Upper lobe of right lung (tissue), 1 donor: ENCODE measurements around the gene GLT1D1. TPM values are rescaled to one million over a fixed set of nuclear protein-coding genes. Genes with fewer than 3 reads are reported as not detected.
"Not testable (repeated sequence)": the region's sequence is repeated elsewhere in the genome, so short reads cannot be mapped to it uniquely, and the experiment has no call there.

Source experiments
- ATAC-seq: fragments of 200-7000 bp; cut with Tn5 transposase; one replicate; pipeline ENCODE4 v1.9.1; 2020; ENCODE audit warnings: mild to moderate bottlenecking, moderate library complexity
- DNase-seq: peaks from one replicate; pipeline ENCODE4 v3.0.0-alpha.2; 2020
- H3K27ac ChIP-seq: fragments of 200-600 bp; one replicate; pipeline ENCODE4 v1.8.0; 2022
- H3K27me3 ChIP-seq: fragments of 200-600 bp; one replicate; pipeline ENCODE4 v1.8.0; 2022; ENCODE audit warnings: mild to moderate bottlenecking
- H3K36me3 ChIP-seq: fragments of 200-600 bp; one replicate; pipeline ENCODE4 v1.8.0; 2022
- H3K4me1 ChIP-seq: fragments of 200-600 bp; one replicate; pipeline ENCODE4 v1.8.0; 2022
- H3K4me3 ChIP-seq: fragments of 200-600 bp; one replicate; pipeline ENCODE4 v1.8.0; 2022; ENCODE audit warnings: mild to moderate bottlenecking
- H3K9me3 ChIP-seq: fragments of 200-600 bp; one replicate; pipeline ENCODE4 v1.8.0; 2022
- CTCF ChIP-seq: fragments of 200-600 bp; IDR thresholded peaks from one replicate; pipeline ENCODE4 v1.8.0; 2022; ENCODE audit warnings: antibody characterized with exemption
- intact Hi-C: fragments of 100-400 bp; cut with DNase I; formaldehyde crosslinking; loops from one replicate; pipeline ENCODE4 v1.11.0; 2022
- long read RNA-seq: library from polyadenylated mRNA; unstranded; transcript quantifications from one replicate; pipeline ENCODE4 v2.0.0, GENCODE V29; 2021
- total RNA-seq: library from RNA; stranded (reverse); fragmentation: NEBNext Ultra II Directional; extraction: Animal tissue kit (Norgen Biotek cat#: 25700); gene quantifications from one replicate; pipeline ENCODE4 v1.2.1, GENCODE V29; 2021
- donor health status: DM: no; HTN: yes; CAD: no; lungs with severe emphysema.

The GLT1D1 gene
- 3.5 TPM for total RNA-seq
- long read RNA-seq, partial matches to known transcripts: 0 of 5 reads
- long read RNA-seq, other reads (novel, unspliced or antisense): 4 of 5 reads

- Histone ChIP-seq H3K4me3 (peak within 1 kb of the TSS; percentile 29), H3K9me3 (no peaks in the 10 kb centered on the region), H3K36me3 (no peaks in the 10 kb centered on the region), H3K4me1 (no peaks in the 10 kb centered on the region), H3K27ac (no peak within 1 kb of the TSS), H3K27me3 (peaks cover 33% of the 10 kb centered on the region)
- no peak for DNase-seq
- no peak for TF ChIP-seq CTCF
- peak; percentile 13 for ATAC-seq
- intact Hi-C loops: no loop called here
Measured at GRCh38 chr12:128852885-128853599, at the start of gene GLT1D1. Gene GLT1D1, plus strand, starts transcription at chr12:128853478. Its CDS starts 104 bp downstream, at chr12:128853582.

- no peak for TF ChIP-seq CTCF
- intact Hi-C loops: no loop called here
- H3K4me3 ChIP-seq: no peak overlapping the region
- H3K27ac ChIP-seq: no peak overlapping the region
- no peaks in the 10 kb centered on the region for H3K9me3 ChIP-seq
- DNase-seq (no peak), ATAC-seq (no peak)
- no peaks in the 10 kb centered on the region for H3K4me1 ChIP-seq
- H3K36me3 ChIP-seq: peaks cover 65% of the 10 kb centered on the region
- no peaks in the 10 kb centered on the region for H3K27me3 ChIP-seq
Measured at GRCh38 chr12:128803788-128804187, 49.5 kb upstream of the GLT1D1 start.

GRCh38 chr12:128804762-128805161, 48.5 kb upstream of the GLT1D1 start:
- no peak for TF ChIP-seq CTCF
- DNase-seq: no peak
- Histone ChIP-seq H3K27me3 (no peaks in the 10 kb centered on the region), H3K4me1 (no peaks in the 10 kb centered on the region), H3K9me3 (no peaks in the 10 kb centered on the region), H3K27ac (no peak overlapping the region), H3K36me3 (peaks cover 64% of the 10 kb centered on the region), H3K4me3 (no peak overlapping the region)
- no peak for ATAC-seq
- intact Hi-C loops: no loop called here

GRCh38 chr12:128805406-128805805, 47.9 kb upstream of the GLT1D1 start:
- DNase-seq, intact Hi-C loops, H3K27ac ChIP-seq, H3K4me3 ChIP-seq, H3K4me1 ChIP-seq, H3K27me3 ChIP-seq, H3K9me3 ChIP-seq, ATAC-seq: not testable (repeated sequence)
- peaks cover 58% of the 10 kb centered on the region for H3K36me3 ChIP-seq

GRCh38 chr12:128806573-128806972, 46.7 kb upstream of the GLT1D1 start:
- H3K27ac ChIP-seq: no peak overlapping the region
- ATAC-seq: no peak
- H3K36me3 ChIP-seq: peaks cover 46% of the 10 kb centered on the region
- H3K9me3 ChIP-seq: no peaks in the 10 kb centered on the region
- no peaks in the 10 kb centered on the region for H3K27me3 ChIP-seq
- H3K4me3 ChIP-seq: no peak overlapping the region
- no peak for TF ChIP-seq CTCF
- no peak for DNase-seq
- H3K4me1 ChIP-seq: peaks cover 11% of the 10 kb centered on the region
- intact Hi-C loops: no loop called here

- Histone ChIP-seq H3K36me3 (peaks cover 46% of the 10 kb centered on the region), H3K9me3 (no peaks in the 10 kb centered on the region), H3K27me3 (no peaks in the 10 kb centered on the region), H3K4me1 (peaks cover 11% of the 10 kb centered on the region), H3K4me3 (no peak overlapping the region), H3K27ac (no peak overlapping the region)
- intact Hi-C loops: no loop called here
- no peak for DNase-seq
- TF ChIP-seq CTCF: no peak
- peak; percentile 84 for ATAC-seq
Measured at GRCh38 chr12:128807161-128807724, 46.0 kb upstream of the GLT1D1 start.
